Keratinocyte (primary cell): Measurements from ENCODE around the gene ZBTB32. TPM values are rescaled to one million over a fixed set of nuclear protein-coding genes. Genes with fewer than 3 reads are reported as not detected.

Source experiments
- DNase-seq: peaks from one replicate; pipeline ENCODE4 v3.0.0-alpha.2; 2011; ENCODE audit warnings: low read depth, missing footprints, low spot score
- FAIRE-seq: peaks from 2 replicates; lab custom pipeline; 2011; peaks lifted over from hg19 to GRCh38; lab: Jason Lieb, UNC
- H2AFZ ChIP-seq: 2 replicates; pipeline ENCODE4 v1.6.0; 2012; ENCODE audit warnings: low read length, control low read depth, inconsistent platforms; ENCODE audit not compliant: control insufficient read depth
- H3K27ac ChIP-seq: 2 replicates; pipeline ENCODE4 v1.5.1; 2011; ENCODE audit warnings: low read length; ENCODE audit not compliant: control insufficient read depth, insufficient read depth
- H3K27me3 ChIP-seq: 3 replicates; pipeline ENCODE4 v1.6.0; 2011; ENCODE audit warnings: low read length; ENCODE audit not compliant: control insufficient read depth, insufficient read depth; ENCODE audit errors: extremely low read depth
- H3K36me3 ChIP-seq, 2 experiments: 2 replicates in 1 of 2; 3 replicates in 1 of 2; pipeline ENCODE4 v1.5.1; 2011; ENCODE audit warnings: low read length in 2 of 2, mild to moderate bottlenecking in 1 of 2; ENCODE audit not compliant: control insufficient read depth in 2 of 2, insufficient read depth in 2 of 2; ENCODE audit errors: extremely low read depth in 1 of 2
- H3K4me1 ChIP-seq: 3 replicates; pipeline ENCODE4 v1.5.1; 2011; ENCODE audit warnings: low read length; ENCODE audit not compliant: control insufficient read depth, insufficient read depth; ENCODE audit errors: extremely low read depth
- H3K4me2 ChIP-seq: 3 replicates; pipeline ENCODE4 v1.6.0; 2011; ENCODE audit warnings: low read depth, low read length; ENCODE audit not compliant: control insufficient read depth, insufficient read depth; ENCODE audit errors: extremely low read depth
- H3K4me3 ChIP-seq, 3 experiments: fragments of 200-600 bp in 1 of 3; sonication (generic) in 1 of 3; 2 replicates in 2 of 3; 3 replicates in 1 of 3; pipeline ENCODE4 v1.5.1; 2011 to 2016; ENCODE audit warnings: low read length in 3 of 3, mild to moderate bottlenecking in 3 of 3, control low read depth in 2 of 3, inconsistent platforms in 1 of 3, low read depth in 1 of 3, mixed read lengths in 1 of 3, mixed run types in 1 of 3, moderate library complexity in 1 of 3; ENCODE audit not compliant: control insufficient read depth in 2 of 3, insufficient read depth in 2 of 3; ENCODE audit errors: extremely low read depth in 1 of 3
- H3K79me2 ChIP-seq: 2 replicates; pipeline ENCODE4 v1.6.0; 2012; ENCODE audit warnings: low read length; ENCODE audit not compliant: control insufficient read depth, insufficient read depth
- H3K9ac ChIP-seq: 3 replicates; pipeline ENCODE4 v1.6.0; 2011; ENCODE audit warnings: low read length; ENCODE audit not compliant: control insufficient read depth, insufficient read depth; ENCODE audit errors: extremely low read depth
- H3K9me1 ChIP-seq: 3 replicates; pipeline ENCODE4 v1.6.0; 2011; ENCODE audit warnings: low read length; ENCODE audit not compliant: control insufficient read depth, insufficient read depth; ENCODE audit errors: extremely low read depth
- H3K9me3 ChIP-seq: 2 replicates; pipeline ENCODE4 v1.5.1; 2012; ENCODE audit warnings: low read depth, low read length; ENCODE audit not compliant: control insufficient read depth
- H4K20me1 ChIP-seq: 3 replicates; pipeline ENCODE4 v1.6.0; 2011; ENCODE audit warnings: low read length; ENCODE audit not compliant: control insufficient read depth, insufficient read depth; ENCODE audit errors: extremely low read depth
- EZH2 ChIP-seq: IDR thresholded peaks from one replicate; pipeline ENCODE4 v1.6.1; 2012; ENCODE audit warnings: inconsistent platforms, mild to moderate bottlenecking, low read length, moderate library complexity
- dilution Hi-C: fragments of 300-500 bp; cut with MboI; formaldehyde crosslinking; loops from one replicate; pipeline ENCODE4 v1.7.0; 2020; ENCODE audit warnings: low sequenced_read_pairs; ENCODE audit not compliant: extremely low pct_ligation_motif_present
- polyA plus RNA-seq, 5 experiments: library from polyadenylated mRNA; depleted of rRNA in 3 of 5; stranded (reverse) in 3 of 5; stranded (forward) in 1 of 5; unstranded in 1 of 5; fragments of >200 nt; gene quantifications; 1 replicate in 1 of 5; 2 replicates in 3 of 5; 3 replicates in 1 of 5; pipeline versions ENCODE4 v1.2.1 to v1.2.3, GENCODE V29; 2011 to 2012; ENCODE audit warnings: missing spikeins in 2 of 5, low read depth in 1 of 5, low replicate concordance in 1 of 5
- TF ChIP-seq, protein P1 (sequence below), 3 experiments: IDR thresholded peaks in 1 of 3; conservative IDR thresholded peaks in 1 of 3; optimal IDR thresholded peaks in 1 of 3; 2 replicates in 2 of 3; 3 replicates in 1 of 3; pipeline versions ENCODE3 to v1.5.1; 2011; ENCODE audit warnings: low read length in 3 of 3, mild to moderate bottlenecking in 3 of 3, moderate library complexity in 2 of 3, control low read depth in 1 of 3, inconsistent platforms in 1 of 3; ENCODE audit not compliant: insufficient read depth in 2 of 3; ENCODE audit errors: extremely low read depth in 1 of 3

Gene ZBTB32
- polyA plus RNA-seq, 1 donor (not counting 4 experiments of a cell fraction or from before 2014, with no cell fraction given) = not detected

DNA sequence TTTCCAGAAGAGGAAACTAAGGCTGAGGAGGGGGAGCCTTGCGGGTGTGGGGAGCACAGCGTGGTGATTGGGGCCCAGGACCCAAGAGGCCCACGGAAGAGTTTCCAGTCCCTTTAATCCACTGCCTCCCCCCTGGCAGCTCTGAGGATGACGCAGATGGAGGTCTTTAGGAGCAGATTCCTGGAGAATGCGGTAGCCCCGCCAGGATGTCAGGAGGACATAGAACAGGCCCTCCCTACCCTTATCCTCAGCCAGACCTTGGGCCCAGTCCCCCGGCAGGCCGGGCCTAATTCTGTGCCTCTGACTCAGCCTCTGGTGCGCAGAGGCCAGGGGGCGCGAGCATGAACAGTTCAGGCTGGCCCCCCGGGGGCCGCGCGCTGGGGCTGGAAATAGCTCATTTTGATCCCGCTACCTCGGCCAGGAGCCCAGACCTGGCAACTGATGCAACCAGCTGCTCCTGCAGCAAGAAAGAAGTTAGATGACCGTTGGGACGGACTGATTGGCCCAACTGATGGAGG is 52.9 kb downstream of the ZBTB32 start:
- Histone ChIP-seq H3K9me3 (no peaks in the 10 kb centered on the region), H3K79me2 (peaks cover 20% of the 10 kb centered on the region), H3K4me2 (peak overlapping the region; percentile 82), H3K36me3 (peaks cover 17 to 20% of the 10 kb centered on the region in 2 experiments), H3K27me3 (no peaks in the 10 kb centered on the region), H3K4me1 (peaks cover 23% of the 10 kb centered on the region), H3K9ac (peak overlapping the region; percentile 52), H4K20me1 (no peaks in the 10 kb centered on the region), H3K27ac (peak overlapping the region; percentile 43), H3K4me3 (peak overlapping the region; percentile 53 to 92 (median 65)), H2AFZ (peak overlapping the region; percentile 15), H3K9me1 (no peaks in the 10 kb centered on the region)
- DNase-seq = no peak
- TF ChIP-seq, protein P1, sequence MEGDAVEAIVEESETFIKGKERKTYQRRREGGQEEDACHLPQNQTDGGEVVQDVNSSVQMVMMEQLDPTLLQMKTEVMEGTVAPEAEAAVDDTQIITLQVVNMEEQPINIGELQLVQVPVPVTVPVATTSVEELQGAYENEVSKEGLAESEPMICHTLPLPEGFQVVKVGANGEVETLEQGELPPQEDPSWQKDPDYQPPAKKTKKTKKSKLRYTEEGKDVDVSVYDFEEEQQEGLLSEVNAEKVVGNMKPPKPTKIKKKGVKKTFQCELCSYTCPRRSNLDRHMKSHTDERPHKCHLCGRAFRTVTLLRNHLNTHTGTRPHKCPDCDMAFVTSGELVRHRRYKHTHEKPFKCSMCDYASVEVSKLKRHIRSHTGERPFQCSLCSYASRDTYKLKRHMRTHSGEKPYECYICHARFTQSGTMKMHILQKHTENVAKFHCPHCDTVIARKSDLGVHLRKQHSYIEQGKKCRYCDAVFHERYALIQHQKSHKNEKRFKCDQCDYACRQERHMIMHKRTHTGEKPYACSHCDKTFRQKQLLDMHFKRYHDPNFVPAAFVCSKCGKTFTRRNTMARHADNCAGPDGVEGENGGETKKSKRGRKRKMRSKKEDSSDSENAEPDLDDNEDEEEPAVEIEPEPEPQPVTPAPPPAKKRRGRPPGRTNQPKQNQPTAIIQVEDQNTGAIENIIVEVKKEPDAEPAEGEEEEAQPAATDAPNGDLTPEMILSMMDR (optimal IDR thresholded peaks at IDR 0.05 in 1 of 3, IDR thresholded peaks at IDR 0.05 in 1 of 3, conservative IDR thresholded peaks at IDR 0.05 in 1 of 3; ENCODE audit: extremely low read depth in 1 of 3, insufficient read depth in 2 of 3, low read length in 3 of 3) = no peak
- TF ChIP-seq EZH2 = no peak
- dilution Hi-C loops = no loop called here
- no peak for FAIRE-seq

DNA sequence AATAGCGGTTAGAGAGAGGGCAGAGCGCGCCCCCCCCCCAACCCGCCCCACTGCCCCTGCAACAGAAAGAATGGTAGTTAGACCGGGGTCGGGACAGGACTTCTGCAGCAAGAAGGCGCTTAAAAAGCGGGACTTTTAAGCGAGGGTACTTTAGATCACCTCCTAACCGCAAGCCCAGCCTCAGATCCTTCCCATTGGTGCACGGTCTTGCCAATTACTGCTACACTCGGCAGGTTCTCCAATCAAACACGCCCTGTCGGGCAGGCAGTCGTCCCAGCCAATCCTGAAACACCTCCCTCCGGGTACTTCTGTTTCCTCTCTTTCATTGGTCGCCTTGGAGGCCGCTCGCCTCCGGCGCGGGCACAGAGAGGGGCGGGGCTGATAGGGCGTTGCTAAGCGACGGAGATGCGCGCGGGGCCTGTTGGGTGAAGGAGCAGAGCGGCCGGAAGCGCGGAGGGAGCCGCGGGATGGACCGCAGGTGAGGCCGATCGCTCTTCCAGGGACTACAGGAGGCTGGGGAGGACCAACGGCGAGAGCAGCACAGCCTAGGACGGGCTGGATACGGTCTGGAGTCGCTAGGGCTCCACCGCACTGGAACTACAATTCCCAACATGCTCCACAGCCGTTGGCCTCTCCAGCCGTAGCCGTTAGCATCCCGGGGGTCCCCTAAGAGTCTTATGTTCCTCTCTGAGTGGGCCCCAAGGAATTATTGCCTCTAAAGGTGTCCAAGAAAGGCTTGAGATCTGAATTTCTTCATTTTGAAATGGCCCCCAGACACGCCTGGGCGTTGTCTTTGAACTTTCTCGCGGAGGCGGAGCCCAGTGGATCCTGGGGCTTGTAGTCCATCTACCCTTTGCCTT is 53.6 kb downstream of the ZBTB32 start, which contains the start of gene PROSER3:
Gene PROSER3 (plus strand): TSS at position 428 of the 860 bp plus-strand sequence. CDS start 40 bp downstream, at position 468.
- dilution Hi-C loops = no loop called here
- Histone ChIP-seq H3K9me3 (no peaks in the 10 kb centered on the region), H3K4me2 (peak within 1 kb of the TSS; percentile 84), H2AFZ (peak within 1 kb of the TSS; percentile 94), H3K9ac (peak within 1 kb of the TSS; percentile 100), H3K36me3 (peaks cover 11 to 20% of the 10 kb centered on the region in 2 experiments), H4K20me1 (no peaks in the 10 kb centered on the region), H3K9me1 (no peaks in the 10 kb centered on the region), H3K4me1 (peaks cover 23% of the 10 kb centered on the region), H3K27me3 (no peaks in the 10 kb centered on the region), H3K4me3 (peak within 1 kb of the TSS; percentile 92 to 100 (median 95)), H3K79me2 (peaks cover 20% of the 10 kb centered on the region), H3K27ac (peak within 1 kb of the TSS; percentile 98)
- FAIRE-seq (peak; percentile 84), DNase-seq (peak; percentile 99)
- TF ChIP-seq EZH2 = no peak
- TF ChIP-seq, protein P1 (optimal IDR thresholded peaks at IDR 0.05 in 1 of 3, IDR thresholded peaks at IDR 0.05 in 1 of 3, conservative IDR thresholded peaks at IDR 0.05 in 1 of 3; ENCODE audit: extremely low read depth in 1 of 3, insufficient read depth in 2 of 3, low read length in 3 of 3) = no peak
